K562 (cell line): ENCODE measurements around the gene GABRE. TPM values are rescaled to one million over a fixed set of nuclear protein-coding genes. Genes with fewer than 3 reads are reported as not detected.

Experiments
- BCOR ChIP-seq: fragments of 450-650 bp; IDR thresholded peaks from 2 replicates; pipeline ENCODE4 v1.6.1; 2016
- BRCA1 ChIP-seq, 2 experiments: fragments of 450-650 bp in 1 of 2; sonication (generic) in 1 of 2; formaldehyde crosslinking in 1 of 2; IDR thresholded peaks; 2 replicates each; pipeline versions ENCODE4 v1.5.0 to v1.6.1; 2017 to 2020; ENCODE audit warnings: mild to moderate bottlenecking in 1 of 2, missing genetic modification reagents in 1 of 2
- BRF2 ChIP-seq: IDR thresholded peaks from 3 replicates; pipeline ENCODE4 v1.6.1; 2011; ENCODE audit warnings: borderline replicate concordance, mild to moderate bottlenecking; ENCODE audit not compliant: insufficient read length, insufficient read depth
- ETV6 ChIP-seq, 3 experiments: fragments of 150-350 bp in 1 of 3; sonication (generic) in 1 of 3; formaldehyde crosslinking in 1 of 3; IDR thresholded peaks; 2 replicates each; pipeline versions ENCODE4 v1.6.1 to v1.8.0; 2014 to 2022; ENCODE audit warnings: borderline replicate concordance in 2 of 3, low read depth in 2 of 3, antibody characterized with exemption in 1 of 3, low read length in 1 of 3, mild to moderate bottlenecking in 1 of 3, missing genetic modification reagents in 1 of 3
- FOSL1 ChIP-seq: fragments of 200-800 bp; sonication (Bioruptor generic); conservative IDR thresholded peaks from 2 replicates; pipeline ENCODE4 v1.6.1; 2016; ENCODE audit warnings: missing genetic modification characterization, missing compliant biosample characterization
- GATA2 ChIP-seq: sonication (generic); formaldehyde crosslinking; IDR thresholded peaks from 2 replicates; pipeline ENCODE4 v1.4.0; 2020; ENCODE audit warnings: mild to moderate bottlenecking, missing genetic modification reagents
- HBP1 ChIP-seq: fragments of 450-650 bp; formaldehyde crosslinking; IDR thresholded peaks from 2 replicates; pipeline ENCODE4 v1.4.0; 2022; ENCODE audit warnings: missing genetic modification characterization
- HDAC1 ChIP-seq, 2 experiments: fragments of 450-650 bp; IDR thresholded peaks; 2 replicates each; pipeline ENCODE4 v1.6.1; 2016 to 2017; ENCODE audit warnings: inconsistent platforms in 1 of 2, mild to moderate bottlenecking in 1 of 2, moderate library complexity in 1 of 2
- HDAC2 ChIP-seq: fragments of 450-650 bp; IDR thresholded peaks from 2 replicates; pipeline ENCODE4 v1.6.1; 2016; ENCODE audit warnings: mild to moderate bottlenecking
- HNRNPH1 ChIP-seq: fragments of 200-400 bp; formaldehyde crosslinking; optimal IDR thresholded peaks from 2 replicates; pipeline ENCODE3; 2017; ENCODE audit warnings: low read depth, mild to moderate bottlenecking, low read length, moderate library complexity
- HSF4 ChIP-seq: fragments of 250-450 bp; sonication (Bioruptor Pico); IDR thresholded peaks from 2 replicates; pipeline ENCODE4 v2.1.2; 2022; ENCODE audit warnings: mild to moderate bottlenecking, moderate library complexity, borderline replicate concordance
- KLF6 ChIP-seq: fragments of 250-450 bp; sonication (Bioruptor Pico); IDR thresholded peaks from 2 replicates; pipeline ENCODE4 v1.4.0; 2020; ENCODE audit warnings: mild to moderate bottlenecking, moderate library complexity, borderline replicate concordance
- MCM3 ChIP-seq: fragments of 450-650 bp; IDR thresholded peaks from 2 replicates; pipeline ENCODE4 v1.6.1; 2016
- MEF2D ChIP-seq: conservative IDR thresholded peaks from 2 replicates; pipeline ENCODE4 v1.6.1; 2016; ENCODE audit warnings: low read depth, missing genetic modification characterization, missing compliant biosample characterization
- MNT ChIP-seq, 2 experiments: fragments of 450-650 bp; conservative IDR thresholded peaks; 2 replicates each; pipeline ENCODE4 v1.6.1; 2017; ENCODE audit warnings: mild to moderate bottlenecking in 2 of 2, moderate library complexity in 2 of 2
- NKRF ChIP-seq: fragments of 450-650 bp; IDR thresholded peaks from 2 replicates; pipeline ENCODE4 v1.6.1; 2016; ENCODE audit warnings: borderline replicate concordance
- PHF21A ChIP-seq: fragments of 450-650 bp; IDR thresholded peaks from 2 replicates; pipeline ENCODE4 v1.6.1; 2017; ENCODE audit warnings: low read depth, borderline replicate concordance
- PKNOX1 ChIP-seq: fragments of 450-650 bp; IDR thresholded peaks from 2 replicates; pipeline ENCODE4 v1.6.1; 2016
- RAD51 ChIP-seq: fragments of 450-650 bp; IDR thresholded peaks from 2 replicates; pipeline ENCODE4 v1.7.1; 2016; ENCODE audit warnings: low read depth, mild to moderate bottlenecking, borderline replicate concordance
- SMAD1 ChIP-seq: fragments of 150-350 bp; IDR thresholded peaks from 2 replicates; pipeline ENCODE4 v1.6.1; 2014; ENCODE audit warnings: low read length, low read depth; ENCODE audit not compliant: partially characterized antibody
- SNRNP70 ChIP-seq: fragments of 200-400 bp; formaldehyde crosslinking; optimal IDR thresholded peaks from 2 replicates; pipeline ENCODE3; 2017; ENCODE audit warnings: low read depth, low read length
- TBP ChIP-seq: optimal IDR thresholded peaks from 2 replicates; pipeline ENCODE3; 2011; ENCODE audit warnings: low read depth, low read length, improper control_type of control experiment
- ZNF764 ChIP-seq: fragments of 250-450 bp; sonication (Bioruptor Pico); IDR thresholded peaks from 2 replicates; pipeline ENCODE4 v1.4.0; 2020; ENCODE audit warnings: low read depth, mild to moderate bottlenecking, moderate library complexity
- polyA plus RNA-seq, 8 experiments: library from polyadenylated mRNA; depleted of rRNA in 4 of 8; stranded (reverse) in 5 of 8; unstranded in 3 of 8; fragments of >200 nt; fragmentation: Nextera tagmentation in 2 of 8; fragmentation: Illumina TruSeq in 1 of 8; extraction: Ambion mirVana in 2 of 8; extraction: Trizol in 1 of 8; gene quantifications; 2 replicates each; pipeline versions ENCODE4 v1.2.1 to v1.2.3, GENCODE V29; 2011 to 2014; ENCODE audit warnings: inconsistent platforms in 1 of 8, missing spikeins in 1 of 8
- total RNA-seq, 7 experiments: library from RNA; depleted of rRNA in 6 of 7; stranded (reverse); fragments of >200 nt in 6 of 7; fragmentation: Illumina TruSeq in 2 of 7; extraction: Trizol in 2 of 7; gene quantifications; 2 replicates each; pipeline versions ENCODE4 v1.2.1 to v1.2.3, GENCODE V29; 2011 to 2021; ENCODE audit warnings: low replicate concordance in 1 of 7

Gene GABRE
- total and polyA plus RNA-seq, 9 of the 15 experiments (the other 6 are each of a cell fraction or from before 2014, with no cell fraction given): 23.1 to 456 (median 148) TPM

GRCh38 chrX:151985955-151986354, 11.5 kb upstream of the GABRE start (continued):
- no peak for TF ChIP-seq RAD51
- TF ChIP-seq HDAC2: no peak
- TF ChIP-seq MNT (conservative IDR thresholded peaks at IDR 0.05): no peak
- TF ChIP-seq GATA2 (CRISPR knock-in tag): no peak
- no peak for TF ChIP-seq KLF6 (CRISPR knock-in tag)
- no peak for TF ChIP-seq ETV6 (IDR thresholded peaks at IDR 0.05; ENCODE audit: borderline replicate concordance in 1 of 2, low read depth in 2 of 2, low read length in 1 of 2)
- no peak for TF ChIP-seq ETV6 (CRISPR knock-in tag; IDR thresholded peaks at IDR 0.05; ENCODE audit: borderline replicate concordance)
- no peak for TF ChIP-seq BRCA1 (IDR thresholded peaks at IDR 0.05)
- TF ChIP-seq BRCA1 (CRISPR knock-in tag; IDR thresholded peaks at IDR 0.05): no peak
- TF ChIP-seq HNRNPH1: no peak
- TF ChIP-seq MEF2D (tag): no peak
- TF ChIP-seq BCOR: no peak
- TF ChIP-seq FOSL1 (tag): peak; percentile 51; the same call in 1 of the 2 replicates
- no peak for TF ChIP-seq PKNOX1
- TF ChIP-seq PHF21A: no peak
- TF ChIP-seq BRF2: no peak
- TF ChIP-seq MCM3: no peak
- no peak for TF ChIP-seq HBP1 (CRISPR knock-in tag)
- no peak for TF ChIP-seq HSF4 (CRISPR knock-in tag)
- no peak for TF ChIP-seq SNRNP70
- TF ChIP-seq TBP: no peak
- TF ChIP-seq NKRF: no peak
- no peak for TF ChIP-seq HDAC1 (IDR thresholded peaks at IDR 0.05)
- no peak for TF ChIP-seq SMAD1
- no peak for TF ChIP-seq ZNF764
